HG02970 (cell line): ENCODE results near the gene COX6B1.
"Not testable (repeated sequence)": the region's sequence is repeated elsewhere in the genome, so short reads cannot be mapped to it uniquely, and the experiment has no call there.

Experiments
- ATAC-seq: cut with Tn5 transposase; IDR thresholded peaks from one replicate; pipeline ENCODE4 v1.9.1; 2021; ENCODE audit warnings: mild to moderate bottlenecking, moderate library complexity, moderate number of reproducible peaks; ENCODE audit not compliant: unreplicated experiment, low FRiP score

COX6B1 gene, protein sequence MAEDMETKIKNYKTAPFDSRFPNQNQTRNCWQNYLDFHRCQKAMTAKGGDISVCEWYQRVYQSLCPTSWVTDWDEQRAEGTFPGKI

DNA sequence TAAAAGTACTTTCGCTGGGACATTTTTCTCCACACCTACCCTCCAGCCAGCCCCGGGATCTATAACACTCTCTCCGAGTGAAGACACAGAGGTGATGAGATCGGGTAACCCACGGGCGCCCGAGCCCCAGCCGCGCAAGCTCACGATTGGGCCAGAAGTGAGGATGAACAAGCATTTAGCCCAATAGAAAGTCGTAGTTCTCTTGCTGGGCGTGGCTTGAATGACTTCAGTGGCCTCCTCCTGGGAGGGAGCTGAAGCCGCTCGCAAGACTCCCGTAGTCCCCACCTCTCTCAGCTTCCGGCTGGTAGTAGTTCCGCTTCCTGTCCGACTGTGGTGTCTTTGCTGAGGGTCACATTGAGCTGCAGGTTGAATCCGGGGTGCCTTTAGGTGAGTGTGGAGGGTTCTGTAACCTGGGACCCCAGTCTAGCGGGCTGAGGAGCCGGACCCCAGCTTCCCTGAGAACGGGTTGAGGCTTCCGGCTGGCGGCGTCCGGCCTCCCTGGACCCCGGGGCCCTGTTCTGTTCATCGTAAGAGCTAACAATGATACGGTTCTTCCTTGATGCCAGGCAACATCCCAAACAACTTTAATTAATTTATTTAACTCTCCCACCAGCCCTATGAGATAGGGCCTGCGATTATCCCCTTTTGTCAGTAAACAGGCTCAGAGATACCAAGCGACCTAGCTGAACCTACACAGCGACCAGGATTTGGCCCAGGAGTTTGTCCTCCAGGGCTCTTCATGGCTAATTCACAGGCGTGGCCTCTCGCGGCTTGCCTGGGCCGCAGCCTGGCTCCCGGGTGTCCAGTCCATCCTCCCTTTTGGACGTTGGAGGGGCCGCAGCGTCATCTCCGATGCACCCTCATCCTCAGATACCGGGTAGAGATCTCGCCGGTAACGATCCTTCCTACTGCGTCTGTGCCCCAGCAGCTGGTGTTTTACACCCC lies at the start of gene COX6B1:
Gene COX6B1, plus strand, starts transcription at position 307 of the 945 bp plus-strand sequence. CDS start 2,921 bp downstream, outside the sequence.
- peak; percentile 41 for ATAC-seq

DNA sequence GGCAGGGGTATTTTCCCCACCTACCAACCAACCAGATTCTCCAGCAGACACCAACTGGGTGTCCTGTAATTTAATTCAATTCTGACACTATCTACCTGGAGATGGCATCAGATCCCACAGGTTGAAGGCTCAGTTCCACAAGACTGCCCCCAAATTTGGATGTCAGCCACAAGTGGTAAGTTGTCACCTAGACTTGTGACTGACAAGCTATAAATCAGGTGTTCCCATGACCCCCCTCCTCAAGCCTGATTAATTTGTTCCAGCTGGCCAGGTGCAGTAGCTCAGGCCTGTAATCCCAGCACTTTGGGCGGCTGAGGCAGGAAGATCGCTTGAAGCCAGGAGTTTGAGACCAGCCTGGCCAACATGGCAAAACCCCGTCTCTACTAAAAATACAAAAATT lies 46.2 kb upstream of the COX6B1 start:
- no peak for ATAC-seq

DNA sequence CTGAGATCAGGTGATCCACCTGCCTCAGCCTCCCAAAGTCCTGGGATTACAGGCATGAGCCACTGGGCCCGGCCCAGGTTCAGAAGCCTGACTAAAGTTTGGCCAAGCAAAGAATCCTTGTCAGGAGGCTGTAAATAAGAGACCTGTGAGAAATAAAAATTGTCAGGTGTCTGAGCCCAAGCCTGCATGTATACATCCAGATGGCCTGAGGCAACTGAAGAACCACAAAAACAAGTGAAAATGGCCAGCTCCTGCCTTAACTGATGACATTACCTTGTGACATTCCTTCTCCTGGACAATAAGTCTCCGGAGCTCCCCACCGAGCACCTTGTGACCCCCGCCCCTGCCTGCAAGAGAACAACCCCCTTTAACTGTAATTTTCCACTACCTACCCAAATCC lies 43.7 kb upstream of the COX6B1 start:
- not testable (repeated sequence) for ATAC-seq

DNA sequence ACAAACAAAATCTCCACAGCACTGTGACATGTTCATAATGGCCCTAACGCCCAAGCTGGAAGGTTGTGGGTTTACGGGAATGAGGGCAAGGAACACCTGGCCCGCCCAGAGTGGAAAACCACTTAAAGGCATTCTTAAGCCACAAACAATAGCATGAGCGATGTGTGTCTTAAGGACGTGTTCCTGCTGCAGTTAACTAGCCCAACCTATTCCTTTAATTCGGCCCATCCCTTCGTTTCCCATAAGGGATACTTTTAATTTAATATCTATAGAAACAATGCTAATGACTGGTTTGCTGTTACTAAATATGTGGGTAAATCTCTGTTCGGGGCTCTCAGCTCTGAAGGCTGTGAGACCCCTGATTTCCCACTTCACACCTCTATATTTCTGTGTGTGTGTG lies 41.0 kb upstream of the COX6B1 start:
- not testable (repeated sequence) for ATAC-seq

DNA sequence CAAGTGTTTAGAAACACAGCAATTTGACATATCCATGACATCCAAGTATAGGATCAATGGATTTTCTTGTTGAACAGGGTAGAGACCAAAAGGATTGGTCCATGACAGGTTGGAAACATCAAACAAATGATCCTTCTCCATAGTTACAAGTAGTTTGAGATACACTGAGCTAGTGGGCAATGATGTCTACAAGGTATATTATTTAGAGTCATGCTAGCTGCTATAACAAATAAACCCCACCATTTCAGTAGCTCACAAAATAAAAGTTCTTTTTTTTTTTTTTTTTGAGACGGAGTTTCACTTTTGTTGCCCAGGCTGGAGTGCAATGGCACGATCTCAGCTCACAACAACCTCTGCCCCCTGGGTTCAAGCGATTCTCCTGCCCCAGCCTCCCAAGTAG lies 40.5 kb upstream of the COX6B1 start:
- no peak for ATAC-seq

DNA sequence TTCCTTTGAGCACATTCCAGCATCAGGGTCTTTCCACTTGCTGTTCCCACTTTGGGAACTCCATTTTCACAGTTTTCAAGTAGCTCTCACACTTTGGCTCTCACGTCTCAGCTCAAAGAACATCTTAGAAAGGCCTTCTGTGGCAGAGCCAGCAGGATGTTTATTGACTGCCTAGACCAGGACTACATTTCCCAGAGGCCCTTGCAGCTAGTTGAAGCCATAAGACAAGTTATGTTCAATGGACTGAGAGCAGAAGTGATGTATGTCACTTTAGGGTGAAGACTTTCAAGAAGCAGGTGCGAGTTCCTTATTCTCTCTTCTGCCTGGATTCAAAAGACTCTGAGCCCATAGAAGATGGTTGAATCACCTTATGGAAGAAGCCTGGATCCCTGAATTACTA lies 39.9 kb upstream of the COX6B1 start:
- no peak for ATAC-seq

DNA sequence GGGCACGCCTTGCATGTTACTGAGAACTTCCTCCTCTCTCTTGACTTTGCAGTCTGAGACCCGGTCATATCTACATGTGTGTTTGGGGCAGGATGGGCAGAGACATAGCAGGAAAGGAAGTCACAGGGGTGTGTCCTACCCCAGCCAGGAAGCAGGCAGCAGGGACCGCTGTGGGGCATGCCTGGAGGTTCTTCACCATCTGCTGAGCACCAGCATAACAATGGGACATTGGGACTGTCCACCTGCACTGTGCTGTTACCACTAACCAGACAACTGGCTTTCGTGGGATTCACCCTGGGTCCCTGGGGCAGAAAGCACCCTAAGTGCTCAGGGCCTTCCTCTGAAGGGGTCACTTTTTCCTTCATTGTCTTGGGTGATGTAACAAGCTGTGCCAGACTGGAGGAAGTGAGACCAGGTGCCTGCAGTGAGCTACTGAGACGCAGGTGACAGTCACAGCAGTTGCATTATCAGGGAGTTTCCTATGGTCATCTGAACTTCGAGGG lies 38.2 kb upstream of the COX6B1 start:
- ATAC-seq = no peak

DNA sequence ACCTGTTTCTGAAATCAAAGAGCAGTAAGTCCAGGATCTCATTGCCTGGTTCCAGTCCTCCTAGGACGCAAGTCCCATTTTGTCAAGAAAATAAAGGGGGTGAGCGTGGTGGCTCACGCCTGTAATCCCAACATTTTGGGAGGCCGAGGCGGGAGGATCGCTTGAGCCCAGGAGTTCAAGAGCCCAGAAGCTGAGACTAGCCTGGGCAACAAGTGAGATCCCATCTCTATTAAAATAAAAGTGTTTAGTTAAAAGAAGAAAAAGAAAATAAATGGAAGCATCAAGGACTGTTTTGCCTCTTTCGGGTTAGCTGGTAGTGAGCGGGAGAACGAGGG lies 35.9 kb upstream of the COX6B1 start:
- peak; percentile 5 for ATAC-seq

DNA sequence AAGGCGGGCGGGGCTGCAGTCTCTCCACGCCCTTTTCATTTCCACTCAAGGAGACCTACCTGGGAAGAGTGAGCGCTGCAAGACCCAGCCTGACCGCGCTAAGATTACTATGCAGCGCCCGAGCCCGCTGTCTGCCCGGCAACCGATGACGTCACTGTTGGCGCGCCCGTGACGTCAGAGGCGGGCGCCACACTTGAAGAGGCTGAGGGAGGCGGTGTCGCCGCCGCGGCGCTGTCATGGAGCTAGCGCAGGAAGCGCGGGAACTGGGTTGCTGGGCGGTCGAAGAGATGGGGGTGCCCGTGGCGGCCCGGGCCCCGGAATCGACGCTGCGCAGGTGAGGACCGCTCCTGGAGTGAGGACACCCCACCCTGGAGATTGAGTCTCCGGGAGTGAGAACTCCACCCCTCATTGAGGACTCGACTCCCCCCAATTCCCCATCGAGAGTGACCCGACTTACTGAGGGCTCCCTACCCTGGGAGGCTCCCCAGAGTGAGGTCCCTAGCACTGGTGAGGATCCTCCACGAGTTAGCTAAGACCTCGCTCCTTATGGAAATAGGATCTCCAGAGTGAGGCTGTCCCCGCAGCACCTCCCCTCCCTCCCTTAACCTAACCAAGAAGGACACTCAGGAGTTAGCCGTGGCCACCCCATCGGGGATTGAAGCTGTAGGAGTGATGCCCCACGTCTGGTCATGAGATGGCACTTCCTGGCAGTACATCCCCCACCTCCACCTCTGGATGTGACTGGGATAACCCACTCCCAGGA lies 35.4 kb upstream of the COX6B1 start, which contains the start of gene HAUS5:
Gene HAUS5, plus strand, starts transcription at position 177 of the 763 bp plus-strand sequence. Its CDS starts 60 bp downstream, at position 237.
- ATAC-seq = peak; percentile 75

DNA sequence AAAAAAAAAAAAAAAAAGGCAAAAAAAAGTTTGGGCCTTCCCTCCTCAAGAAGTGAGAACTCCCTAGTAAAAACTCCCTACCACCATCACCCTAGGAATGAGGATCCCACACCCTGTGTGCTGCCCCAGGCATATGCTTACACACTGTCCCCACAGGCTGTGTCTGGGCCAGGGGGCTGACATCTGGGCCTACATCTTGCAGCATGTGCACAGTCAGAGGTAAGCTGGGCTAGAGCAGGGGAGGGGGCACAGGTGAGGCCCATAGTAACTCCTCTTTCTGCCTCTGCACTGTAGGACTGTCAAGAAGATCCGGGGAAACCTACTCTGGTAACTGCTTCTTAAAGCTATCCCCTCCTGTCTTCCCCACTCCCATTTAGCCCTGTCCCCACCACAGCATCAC lies 34.5 kb upstream of the COX6B1 start:
- ATAC-seq = no peak

DNA sequence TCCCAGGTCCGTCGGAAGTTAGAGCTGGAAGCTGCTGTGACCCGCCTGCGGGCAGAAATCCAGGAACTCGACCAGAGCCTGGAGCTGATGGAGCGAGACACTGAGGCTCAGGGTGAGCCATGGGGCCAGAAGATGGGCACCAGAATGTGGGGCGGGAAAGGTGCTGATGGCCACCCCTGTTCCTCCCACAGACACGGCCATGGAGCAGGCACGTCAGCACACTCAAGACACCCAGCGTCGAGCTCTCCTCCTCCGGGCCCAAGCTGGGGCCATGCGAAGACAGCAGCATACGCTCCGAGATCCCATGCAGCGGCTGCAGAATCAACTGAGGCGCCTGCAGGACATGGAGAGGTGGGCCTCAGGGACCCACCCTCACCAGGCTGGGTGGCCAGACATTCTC lies 33.1 kb upstream of the COX6B1 start:
- no peak for ATAC-seq

DNA sequence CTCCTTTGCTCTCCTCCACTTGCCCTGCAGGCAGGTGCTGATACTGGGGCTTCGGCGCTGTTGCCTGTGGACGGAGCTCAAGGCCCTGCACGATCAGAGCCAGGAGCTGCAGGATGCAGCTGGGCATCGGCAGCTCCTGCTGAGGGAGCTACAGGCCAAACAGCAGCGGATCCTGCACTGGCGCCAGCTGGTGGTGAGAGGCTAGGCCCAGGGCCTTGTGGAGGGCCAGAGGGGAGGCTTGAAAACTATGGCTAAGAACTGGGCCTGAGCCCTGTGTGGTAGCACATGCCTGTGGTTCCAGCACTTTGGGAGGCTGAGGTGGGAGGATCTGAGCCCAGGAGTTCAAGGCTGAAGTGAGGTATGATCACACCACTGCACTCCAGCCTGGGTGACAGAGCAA lies 29.3 kb upstream of the COX6B1 start:
- no peak for ATAC-seq

DNA sequence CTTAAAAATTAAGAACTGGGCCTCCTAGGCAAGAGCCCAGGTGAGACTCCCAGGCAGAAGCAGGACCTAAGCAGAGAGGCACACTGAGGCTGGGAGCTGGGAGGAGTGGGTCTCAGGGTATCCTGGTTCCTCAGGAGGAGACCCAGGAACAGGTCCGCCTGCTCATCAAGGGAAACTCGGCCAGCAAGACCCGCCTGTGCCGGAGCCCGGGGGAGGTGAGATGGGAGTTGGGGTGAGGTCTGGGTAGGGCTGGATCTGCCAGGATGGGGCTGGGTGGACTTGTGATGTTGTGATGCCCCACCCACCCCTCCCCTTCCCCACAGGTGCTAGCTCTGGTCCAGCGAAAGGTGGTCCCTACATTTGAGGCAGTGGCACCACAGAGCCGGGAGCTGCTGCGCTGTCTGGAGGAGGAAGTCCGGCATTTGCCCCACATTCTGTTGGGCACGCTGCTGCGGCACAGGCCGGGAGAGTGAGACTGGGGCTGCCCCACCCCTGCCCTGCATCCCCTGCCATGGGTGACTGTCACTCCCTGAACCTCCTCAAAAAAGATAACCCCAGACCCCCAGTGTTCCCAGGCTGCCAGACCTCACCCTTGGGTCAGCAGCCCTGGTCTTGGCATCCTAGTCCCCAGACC lies 28.7 kb upstream of the COX6B1 start:
- ATAC-seq = no peak

DNA sequence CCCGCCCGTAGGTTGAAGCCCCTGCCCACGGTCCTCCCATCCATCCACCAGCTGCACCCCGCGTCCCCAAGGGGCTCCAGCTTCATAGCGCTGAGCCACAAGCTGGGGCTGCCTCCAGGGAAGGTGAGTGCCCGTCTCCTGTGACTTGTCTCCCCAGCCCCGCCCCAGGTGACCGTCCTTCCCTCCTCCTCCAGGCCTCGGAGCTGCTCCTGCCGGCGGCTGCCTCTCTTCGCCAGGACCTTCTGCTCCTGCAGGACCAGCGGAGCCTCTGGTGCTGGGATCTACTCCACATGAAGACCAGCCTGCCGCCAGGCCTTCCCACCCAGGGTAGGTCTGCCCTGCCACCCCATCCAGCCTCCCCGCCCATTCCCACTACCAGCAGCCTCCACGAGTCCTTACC lies 28.1 kb upstream of the COX6B1 start:
- no peak for ATAC-seq

DNA sequence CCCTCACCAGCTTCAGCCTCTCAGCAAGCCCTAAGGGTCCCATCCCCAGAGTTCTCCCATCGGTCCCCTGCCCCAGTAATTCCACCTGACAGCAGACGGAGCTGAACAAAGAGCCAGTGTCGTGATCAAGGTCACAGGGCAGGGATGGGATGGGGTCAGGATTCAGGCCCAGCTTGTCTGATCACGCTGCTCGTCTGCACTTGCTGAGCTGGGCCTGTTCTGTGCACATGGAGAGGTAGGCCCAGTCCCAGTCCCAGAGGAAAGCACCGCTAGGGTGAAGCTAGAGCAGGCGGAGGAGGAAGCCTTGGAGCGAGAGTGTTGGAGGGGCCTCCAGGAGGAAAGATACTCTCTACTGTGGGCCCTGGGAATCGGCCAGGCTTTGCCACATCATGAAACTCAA lies 26.4 kb upstream of the COX6B1 start:
- ATAC-seq = no peak

DNA sequence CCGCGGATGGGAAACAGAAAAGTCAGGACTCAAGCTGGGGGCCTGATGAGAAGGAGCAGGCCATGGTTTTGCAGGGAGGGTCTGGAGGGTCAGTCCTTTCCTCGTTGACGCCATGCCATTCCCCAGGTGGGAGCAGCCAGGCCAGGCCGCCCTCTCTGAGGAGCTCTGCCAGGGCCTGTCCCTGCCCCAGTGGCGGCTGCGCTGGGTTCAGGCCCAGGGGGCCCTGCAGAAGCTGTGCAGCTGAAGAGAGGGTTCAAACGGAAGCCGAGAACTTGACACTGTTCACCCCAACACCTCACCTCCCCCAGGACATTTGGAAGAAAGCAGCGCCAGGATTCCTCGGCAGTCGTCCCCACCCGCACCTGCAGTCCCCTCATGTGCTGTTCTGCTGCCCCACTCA lies 25.4 kb upstream of the COX6B1 start:
- ATAC-seq = no peak

DNA sequence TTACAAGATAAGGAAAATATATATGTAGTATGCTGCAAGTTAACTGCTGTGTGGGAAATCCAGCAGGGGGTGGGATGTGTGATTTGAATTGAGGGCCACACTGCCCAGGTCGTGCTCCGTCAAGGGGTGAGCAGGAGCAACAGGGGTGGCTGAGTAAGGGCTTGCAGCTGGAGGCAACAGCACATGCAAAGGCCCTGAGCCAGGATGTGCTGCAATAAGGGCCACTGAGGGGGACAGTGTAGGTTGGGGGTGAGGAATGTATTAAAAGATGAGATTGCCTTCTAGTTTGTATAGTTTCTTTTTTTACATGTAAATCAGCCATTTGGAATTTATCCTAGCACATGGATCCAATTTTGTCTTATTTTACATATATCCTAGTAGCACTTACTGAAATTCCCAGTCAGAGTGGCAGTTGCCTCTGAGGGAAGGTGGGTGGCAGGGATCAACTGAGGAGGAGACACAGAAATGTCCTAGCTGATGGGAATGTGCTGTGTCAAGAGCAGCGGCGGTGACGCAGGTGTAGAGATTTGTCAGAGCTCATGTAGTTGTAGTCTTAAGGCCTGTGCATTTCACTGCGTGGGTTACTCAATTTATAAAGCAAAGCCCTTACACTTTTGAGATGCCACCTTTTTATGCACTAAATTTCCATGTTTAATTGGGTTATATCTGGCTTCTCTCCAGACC lies 24.7 kb upstream of the COX6B1 start:
- ATAC-seq = no peak

DNA sequence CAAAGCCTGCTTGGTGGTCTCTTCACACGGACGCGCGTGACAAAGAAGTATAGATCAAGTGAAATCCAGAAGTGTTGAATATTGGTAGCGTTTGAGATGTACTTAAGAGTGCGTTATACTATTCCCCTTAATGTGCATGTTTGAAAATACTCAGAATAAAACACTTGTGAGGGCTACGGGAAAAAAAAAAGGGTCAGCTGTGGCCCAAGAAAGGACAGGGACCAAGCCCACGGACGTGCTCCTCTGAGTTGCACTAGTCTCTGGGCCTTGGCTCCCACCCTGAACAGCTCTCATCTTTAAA lies 19.9 kb upstream of the COX6B1 start:
- no peak for ATAC-seq

DNA sequence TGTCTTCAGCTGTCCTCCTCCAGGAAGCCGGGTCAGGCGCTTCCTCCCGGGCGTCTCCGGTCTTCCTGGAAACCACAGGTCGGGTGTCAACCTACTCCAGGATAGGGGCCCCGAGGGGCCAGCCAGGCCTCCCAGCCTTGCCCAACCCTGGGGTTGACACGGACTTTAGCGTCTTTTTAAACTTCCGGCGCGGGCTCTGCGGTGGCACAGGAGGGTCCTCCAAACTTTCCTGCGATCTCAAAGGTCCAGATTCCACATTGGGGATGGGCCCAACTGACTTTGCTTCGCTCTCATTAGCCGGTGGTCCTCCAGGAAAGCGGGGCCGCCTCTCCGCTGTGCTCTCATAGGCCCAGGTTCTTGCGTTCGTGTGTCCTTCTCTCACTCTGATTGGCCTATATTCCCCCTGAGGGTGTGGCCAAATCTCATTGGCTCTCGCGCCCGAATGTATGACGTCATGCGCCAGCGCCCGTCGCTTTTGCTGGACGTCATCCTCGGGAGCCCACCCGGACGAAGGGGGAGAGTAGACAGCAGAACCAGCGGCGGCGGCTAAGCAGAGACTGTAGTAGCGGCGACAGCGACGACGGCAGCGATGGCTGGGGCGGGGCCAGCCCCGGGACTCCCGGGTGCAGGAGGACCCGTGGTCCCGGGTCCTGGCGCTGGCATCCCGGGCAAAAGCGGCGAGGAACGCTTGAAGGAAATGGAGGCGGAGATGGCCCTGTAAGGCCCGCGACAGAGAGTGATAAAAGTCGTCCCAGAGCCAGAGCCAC lies 19.4 kb upstream of the COX6B1 start, which contains the start of gene RBM42:
Gene RBM42, plus strand, starts transcription at position 472 of the 767 bp plus-strand sequence. Its CDS starts 118 bp downstream, at position 590.
- peak; percentile 95 for ATAC-seq

DNA sequence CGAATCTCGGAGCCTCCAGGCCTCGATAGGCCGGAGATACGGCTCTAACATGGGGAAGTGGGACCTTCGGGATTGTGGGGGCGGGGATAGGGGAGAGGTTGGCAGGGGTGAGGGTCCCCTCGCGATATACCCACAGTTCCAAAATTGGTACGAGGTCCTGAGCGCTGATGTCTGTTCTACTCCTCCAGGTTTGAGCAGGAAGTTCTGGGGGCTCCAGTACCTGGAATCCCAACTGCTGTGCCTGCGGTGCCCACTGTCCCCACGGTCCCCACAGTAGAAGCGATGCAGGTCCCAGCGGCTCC lies 18.8 kb upstream of the COX6B1 start:
- ATAC-seq = no peak
